ENCODE data around the gene GALT.
A peak's percentile ranks its signal among the peaks of the same experiment; 100 is the strongest.

The GALT gene

GRCh38 chr9:34612788-34613390, 33.6 kb upstream of the GALT start:
- peak overlapping the region; percentile 77 to 81 for H3K4me3 Mint-ChIP-seq

GRCh38 chr9:34615132-34615531, 31.3 kb upstream of the GALT start:
- peaks cover 41% of the 10 kb centered on the region for H3K36me3 Mint-ChIP-seq (ENCODE audit: insufficient read depth)
- no peak for DNase-seq
- no peaks in the 10 kb centered on the region for H3K9me3 Mint-ChIP-seq
- H3K4me1 Mint-ChIP-seq (ENCODE audit: low read depth in 2 of 2): peaks cover 27 to 31% of the 10 kb centered on the region in 2 donors
- ATAC-seq (replicated peaks): no peak
- H3K27me3 Mint-ChIP-seq: no peaks in the 10 kb centered on the region
- H3K27ac Mint-ChIP-seq: peak overlapping the region in 1 of 2 donors; percentile 10
- H3K4me3 Mint-ChIP-seq: no peak overlapping the region

More at GRCh38 chr9:34612788-34613390, 33.6 kb upstream of the GALT start:
- ATAC-seq (replicated peaks): peak; percentile 36
- no peaks in the 10 kb centered on the region for H3K27me3 Mint-ChIP-seq
- no peaks in the 10 kb centered on the region for H3K9me3 Mint-ChIP-seq
- DNase-seq: peak; percentile 61 to 67 (median 65)
- H3K36me3 Mint-ChIP-seq (ENCODE audit: insufficient read depth): peaks cover 32% of the 10 kb centered on the region
- peaks cover 16 to 19% of the 10 kb centered on the region in 2 donors for H3K4me1 Mint-ChIP-seq (ENCODE audit: low read depth in 2 of 2)
- H3K27ac Mint-ChIP-seq: peak overlapping the region; percentile 95 to 98

- Mint-ChIP-seq H3K27ac (peak within 1 kb of the TSS; percentile 90 to 91), H3K4me1 (ENCODE audit: low read depth in 2 of 2) (peaks cover 22 to 24% of the 10 kb centered on the region in 2 donors), H3K4me3 (peak within 1 kb of the TSS; percentile 85 to 97), H3K36me3 (ENCODE audit: insufficient read depth) (peaks cover 21% of the 10 kb centered on the region), H3K27me3 (peaks cover 26 to 41% of the 10 kb centered on the region in 2 donors), H3K9me3 (no peaks in the 10 kb centered on the region)
- peak; percentile 86 to 91 (median 89) for DNase-seq
- peak; percentile 99 for ATAC-seq (replicated peaks)
Measured at GRCh38 chr9:34620061-34620994, 26.1 kb upstream of the GALT start, which contains the start of gene DCTN3. TSS of gene DCTN3 (minus strand) at chr9:34620495. CDS start at chr9:34620464, 31 bp downstream.

- DNase-seq: no peak
- no peak overlapping the region for H3K27ac Mint-ChIP-seq
- H3K36me3 Mint-ChIP-seq (ENCODE audit: insufficient read depth): peaks cover 13% of the 10 kb centered on the region
- no peaks in the 10 kb centered on the region for H3K9me3 Mint-ChIP-seq
- H3K27me3 Mint-ChIP-seq: peaks cover 56 to 74% of the 10 kb centered on the region in 2 donors
- ATAC-seq (replicated peaks): no peak
- H3K4me1 Mint-ChIP-seq (ENCODE audit: low read depth in 2 of 2): peaks cover 28 to 30% of the 10 kb centered on the region in 2 donors
- no peak overlapping the region for H3K4me3 Mint-ChIP-seq
Measured at GRCh38 chr9:34623374-34624235, 22.9 kb upstream of the GALT start.

GRCh38 chr9:34624475-34625185, 21.8 kb upstream of the GALT start:
- Mint-ChIP-seq H3K4me1 (ENCODE audit: low read depth in 2 of 2) (peaks cover 28 to 29% of the 10 kb centered on the region in 2 donors), H3K27me3 (peaks cover 65 to 84% of the 10 kb centered on the region in 2 donors), H3K9me3 (no peaks in the 10 kb centered on the region), H3K36me3 (ENCODE audit: insufficient read depth) (peaks cover 15% of the 10 kb centered on the region), H3K4me3 (no peak overlapping the region), H3K27ac (no peak overlapping the region)
- DNase-seq (no peak), ATAC-seq (replicated peaks) (no peak)

- Mint-ChIP-seq H3K27ac (no peak overlapping the region), H3K27me3 (peaks cover 70 to 89% of the 10 kb centered on the region in 2 donors), H3K4me3 (no peak overlapping the region), H3K9me3 (no peaks in the 10 kb centered on the region), H3K4me1 (ENCODE audit: low read depth in 2 of 2) (peaks cover 24 to 26% of the 10 kb centered on the region in 2 donors), H3K36me3 (ENCODE audit: insufficient read depth) (peaks cover 12% of the 10 kb centered on the region)
- no peak for DNase-seq
- ATAC-seq (replicated peaks): no peak
Measured at GRCh38 chr9:34625186-34625486, 21.3 kb upstream of the GALT start.

- Mint-ChIP-seq H3K9me3 (no peaks in the 10 kb centered on the region), H3K36me3 (ENCODE audit: insufficient read depth) (peaks cover 8% of the 10 kb centered on the region), H3K4me3 (peak overlapping the region; percentile 68 to 78), H3K27ac (peak overlapping the region in 1 of 2 donors; percentile 20), H3K27me3 (peaks cover 62 to 78% of the 10 kb centered on the region in 2 donors), H3K4me1 (ENCODE audit: low read depth in 2 of 2) (peaks cover 16 to 25% of the 10 kb centered on the region in 2 donors)
- DNase-seq (no peak), ATAC-seq (replicated peaks) (no peak)
Measured at GRCh38 chr9:34627716-34628655, 18.5 kb upstream of the GALT start.

- H3K4me3 Mint-ChIP-seq: peak within 1 kb of the TSS; percentile 76 to 88
- H3K27me3 Mint-ChIP-seq: peaks cover 54 to 69% of the 10 kb centered on the region in 2 donors
- DNase-seq (peak in 2 of 3 experiments; percentile 23 to 39), ATAC-seq (replicated peaks) (peak; percentile 87)
- H3K9me3 Mint-ChIP-seq: no peaks in the 10 kb centered on the region
- peak within 1 kb of the TSS; percentile 20 to 27 for H3K27ac Mint-ChIP-seq
- peaks cover 3% of the 10 kb centered on the region for H3K36me3 Mint-ChIP-seq (ENCODE audit: insufficient read depth)
- H3K4me1 Mint-ChIP-seq (ENCODE audit: low read depth in 2 of 2): peaks cover 18 to 20% of the 10 kb centered on the region in 2 donors
Measured at GRCh38 chr9:34628656-34629490, 17.6 kb upstream of the GALT start, which contains the start of gene ARID3C. TSS of gene ARID3C (minus strand) at chr9:34629066. CDS start at chr9:34628014, 1,052 bp downstream.

GRCh38 chr9:34629491-34629808, 17.0 kb upstream of the GALT start:
- Mint-ChIP-seq H3K4me3 (peak overlapping the region; percentile 76 to 88), H3K9me3 (no peaks in the 10 kb centered on the region), H3K27ac (peak overlapping the region; percentile 20 to 27)

GRCh38 chr9:34630402-34631154, 15.9 kb upstream of the GALT start:
- peaks cover 51 to 54% of the 10 kb centered on the region in 2 donors for H3K27me3 Mint-ChIP-seq
- H3K36me3 Mint-ChIP-seq (ENCODE audit: insufficient read depth): peaks cover 9% of the 10 kb centered on the region
- peaks cover 22 to 23% of the 10 kb centered on the region in 2 donors for H3K4me1 Mint-ChIP-seq (ENCODE audit: low read depth in 2 of 2)
- no peak overlapping the region for H3K27ac Mint-ChIP-seq
- peak overlapping the region; percentile 76 to 88 for H3K4me3 Mint-ChIP-seq
- DNase-seq (no peak), ATAC-seq (replicated peaks) (no peak)
- no peaks in the 10 kb centered on the region for H3K9me3 Mint-ChIP-seq

More at GRCh38 chr9:34629491-34629808, 17.0 kb upstream of the GALT start:
- Mint-ChIP-seq H3K36me3 (ENCODE audit: insufficient read depth) (peaks cover 3% of the 10 kb centered on the region), H3K27me3 (peaks cover 52 to 64% of the 10 kb centered on the region in 2 donors), H3K4me1 (ENCODE audit: low read depth in 2 of 2) (peaks cover 18 to 20% of the 10 kb centered on the region in 2 donors)
- ATAC-seq (replicated peaks) (no peak), DNase-seq (no peak)

Measured in effector memory CD8-positive, alpha-beta T cell (primary cell).